SJSA1 (cell line): ENCODE results near the gene SPEM3. TPM values are rescaled to one million over a fixed set of nuclear protein-coding genes. Genes with fewer than 3 reads are reported as not detected.
"Not testable (repeated sequence)": the region's sequence is repeated elsewhere in the genome, so short reads cannot be mapped to it uniquely, and the experiment has no call there.

Experiments
- DNase-seq, 2 experiments: peaks; one replicate each; pipeline ENCODE4 v3.0.0-alpha.2; 2015 to 2020; ENCODE audit warnings: low spot score in 2 of 2, low read depth in 1 of 2
- H3K27ac ChIP-seq: fragments of 250-450 bp; sonication (Bioruptor Pico); 2 replicates; pipeline ENCODE4 v1.5.1; 2020; ENCODE audit warnings: mild to moderate bottlenecking, moderate library complexity
- H3K27me3 ChIP-seq: fragments of 250-450 bp; sonication (Bioruptor Pico); replicated peaks from 2 replicates; pipeline ENCODE4 v1.5.1; 2020; ENCODE audit warnings: mild to moderate bottlenecking, moderate library complexity
- H3K36me3 ChIP-seq: fragments of 250-450 bp; sonication (Bioruptor Pico); 2 replicates; pipeline ENCODE4 v1.5.1; 2020; ENCODE audit warnings: mild to moderate bottlenecking
- H3K4me1 ChIP-seq: fragments of 250-450 bp; sonication (Bioruptor Pico); replicated peaks from 2 replicates; pipeline ENCODE4 v1.6.1; 2021; ENCODE audit warnings: mild to moderate bottlenecking
- H3K4me3 ChIP-seq: fragments of 250-450 bp; sonication (Bioruptor Pico); 2 replicates; pipeline ENCODE4 v1.5.1; 2020; ENCODE audit warnings: mild to moderate bottlenecking
- H3K9me3 ChIP-seq: fragments of 250-450 bp; sonication (Bioruptor Pico); replicated peaks from 2 replicates; pipeline ENCODE4 v1.5.1; 2020; ENCODE audit warnings: mild to moderate bottlenecking
- total RNA-seq: library from RNA; depleted of rRNA; stranded (reverse); fragments of >200 nt; shearing (Covaris generic); gene quantifications from 2 replicates; pipeline ENCODE4 v1.2.3, GENCODE V29; 2014; rRNA removed

SPEM3 gene
- total RNA-seq, 1 experiment from 2014 or later = not detected

DNA sequence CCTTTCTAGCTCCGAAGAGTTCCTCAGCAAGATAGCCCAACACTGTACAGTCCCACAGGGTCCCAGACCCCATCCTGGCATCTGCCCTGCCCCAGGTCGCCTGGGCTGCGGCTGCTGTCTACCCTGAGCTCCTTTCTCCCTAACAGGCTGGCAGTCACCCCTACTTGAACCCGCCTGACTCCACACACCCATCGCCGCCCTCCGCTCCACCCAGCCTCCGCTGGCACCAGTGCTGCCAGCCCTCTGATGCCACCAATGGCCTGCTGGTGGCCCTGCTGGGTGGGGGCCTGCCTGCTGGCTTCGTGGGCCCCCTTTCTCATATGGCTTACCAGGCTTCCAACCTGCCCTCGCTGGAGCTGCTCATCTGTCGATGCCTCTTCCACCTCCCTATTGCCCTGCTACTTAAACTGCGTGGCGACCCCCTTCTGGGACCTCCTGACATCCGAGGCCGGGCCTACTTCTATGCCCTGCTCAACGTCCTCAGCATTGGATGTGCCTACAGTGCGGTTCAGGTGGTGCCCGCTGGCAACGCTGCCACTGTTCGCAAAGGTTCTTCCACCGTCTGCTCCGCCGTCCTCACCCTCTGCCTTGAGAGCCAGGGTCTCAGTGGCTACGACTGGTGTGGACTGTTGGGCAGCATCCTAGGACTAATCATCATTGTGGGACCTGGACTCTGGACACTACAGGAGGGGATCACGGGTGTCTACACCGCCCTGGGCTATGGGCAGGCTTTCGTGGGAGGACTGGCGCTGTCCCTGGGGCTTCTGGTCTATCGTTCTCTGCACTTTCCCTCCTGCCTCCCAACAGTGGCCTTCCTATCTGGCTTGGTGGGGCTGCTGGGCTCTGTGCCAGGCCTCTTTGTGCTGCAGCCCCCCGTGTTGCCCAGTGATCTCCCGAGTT, 53.4 kb downstream of the SPEM3 start:
- peaks cover 17% of the 10 kb centered on the region for H3K36me3 ChIP-seq
- H3K9me3 ChIP-seq, H3K27me3 ChIP-seq, DNase-seq, H3K27ac ChIP-seq, H3K4me3 ChIP-seq: not testable (repeated sequence)
- H3K4me1 ChIP-seq = peaks cover 57% of the 10 kb centered on the region

Other genes starting within 250 kb of the SPEM3 start
- 0.16 TPM in 1 of 2 replicates, not detected in the other for gene ASGR1, start 249.5 kb upstream of the SPEM3 start, total RNA-seq
- 8.9 and 9.3 TPM in 2 replicates for gene DLG4, start 209.0 kb upstream of the SPEM3 start, total RNA-seq
- gene ACADVL, start 208.9 kb upstream of the SPEM3 start, total RNA-seq = 205 and 227 TPM in 2 replicates
- 30.6 and 45.3 TPM in 2 replicates for gene DVL2, start 194.3 kb upstream of the SPEM3 start, total RNA-seq
- gene PHF23, start 189.4 kb upstream of the SPEM3 start, total RNA-seq = 27.5 and 30.3 TPM in 2 replicates
- 139 and 146 TPM in 2 replicates for gene GABARAP, start 186.4 kb upstream of the SPEM3 start, total RNA-seq
- 15.5 and 21.8 TPM in 2 replicates for gene CTDNEP1, start 177.1 kb upstream of the SPEM3 start, total RNA-seq
- gene ELP5, start 176.6 kb upstream of the SPEM3 start, total RNA-seq = 37.2 and 52.4 TPM in 2 replicates
- gene CLDN7, start 166.4 kb upstream of the SPEM3 start, total RNA-seq = not detected in 2 replicates
- gene SLC2A4, start 147.1 kb upstream of the SPEM3 start, total RNA-seq = 0.32 TPM in 1 of 2 replicates, not detected in the other
- gene YBX2, start 134.2 kb upstream of the SPEM3 start, total RNA-seq = not detected in 2 replicates
- 342 and 632 TPM in 2 replicates for gene EIF5A, start 121.2 kb upstream of the SPEM3 start, total RNA-seq
- 86.3 and 112 TPM in 2 replicates for gene GPS2, start 113.5 kb upstream of the SPEM3 start, total RNA-seq
- gene NEURL4, start 99.5 kb upstream of the SPEM3 start, total RNA-seq = 8.1 and 13.8 TPM in 2 replicates
- not detected in 2 replicates for gene ACAP1, start 92.3 kb upstream of the SPEM3 start, total RNA-seq
- 5.4 and 7.0 TPM in 2 replicates for gene KCTD11, start 76.7 kb upstream of the SPEM3 start, total RNA-seq
- gene TMEM95, start 73.7 kb upstream of the SPEM3 start, total RNA-seq = not detected in 2 replicates
- gene TNK1, start 47.8 kb upstream of the SPEM3 start, total RNA-seq = not detected in 2 replicates
- gene PLSCR3, start 34.3 kb upstream of the SPEM3 start, total RNA-seq = 13.3 and 14.2 TPM in 2 replicates
- gene TMEM256, start 24.8 kb upstream of the SPEM3 start, total RNA-seq = 24.7 and 28.8 TPM in 2 replicates
- gene NLGN2, start 21.0 kb upstream of the SPEM3 start, total RNA-seq = 2.2 and 3.9 TPM in 2 replicates
- gene SPEM1, start 8.5 kb upstream of the SPEM3 start, total RNA-seq = not detected in 2 replicates
- gene SPEM2, start 3.2 kb upstream of the SPEM3 start, total RNA-seq = not detected in 2 replicates
- gene TMEM102, start 6.6 kb downstream of the SPEM3 start, total RNA-seq = 0.45 TPM in 1 of 2 replicates, not detected in the other
- gene FGF11, start 10.7 kb downstream of the SPEM3 start, total RNA-seq = not detected in 2 replicates
- gene CHRNB1, start 16.2 kb downstream of the SPEM3 start, total RNA-seq = 3.9 and 14.7 TPM in 2 replicates
- gene ZBTB4, start 50.8 kb downstream of the SPEM3 start, total RNA-seq = 13.8 and 19.9 TPM in 2 replicates
- not detected in 2 replicates for gene SLC35G6, start 52.6 kb downstream of the SPEM3 start, total RNA-seq
- gene POLR2A, start 55.5 kb downstream of the SPEM3 start, total RNA-seq = 17.5 and 29.3 TPM in 2 replicates
- gene TNFSF12, start 120.2 kb downstream of the SPEM3 start, total RNA-seq = 5.9 and 22.8 TPM in 2 replicates
- gene TNFSF13, start 129.9 kb downstream of the SPEM3 start, total RNA-seq = 0.56 and 1.3 TPM in 2 replicates
- 74.9 and 101 TPM in 2 replicates for gene SENP3, start 133.1 kb downstream of the SPEM3 start, total RNA-seq
- gene CD68, start 150.8 kb downstream of the SPEM3 start, total RNA-seq = 0.31 and 5.2 TPM in 2 replicates
- 166 and 213 TPM in 2 replicates for gene MPDU1, start 155.0 kb downstream of the SPEM3 start, total RNA-seq
- gene SOX15, start 161.2 kb downstream of the SPEM3 start, total RNA-seq = not detected in 2 replicates
- 39.6 and 49.5 TPM in 2 replicates for gene FXR2, start 186.0 kb downstream of the SPEM3 start, total RNA-seq
- gene SAT2, start 199.0 kb downstream of the SPEM3 start, total RNA-seq = 28.1 and 40.1 TPM in 2 replicates
- not detected in 2 replicates for gene SHBG, start 201.3 kb downstream of the SPEM3 start, total RNA-seq
- gene ATP1B2, start 222.1 kb downstream of the SPEM3 start, total RNA-seq = not detected in 2 replicates